Lower lobe of right lung (tissue), 2 donors: ENCODE results near the gene TRIML1. TPM values are rescaled to one million over a fixed set of nuclear protein-coding genes. Genes with fewer than 3 reads are reported as not detected.

Experiments
- ATAC-seq, 2 donors: fragments of 200-7000 bp; cut with Tn5 transposase; one replicate each; pipeline ENCODE4 v1.9.1; 2020 to 2022; ENCODE audit warnings: mild to moderate bottlenecking in 2 of 2, moderate library complexity in 2 of 2
- DNase-seq: peaks from one replicate; pipeline ENCODE4 v3.0.0-alpha.2; 2020
- H3K27ac ChIP-seq: fragments of 200-600 bp; one replicate; pipeline ENCODE4 v1.8.0; 2022
- H3K27me3 ChIP-seq: fragments of 200-600 bp; one replicate; pipeline ENCODE4 v1.8.0; 2022; ENCODE audit warnings: low read depth
- H3K36me3 ChIP-seq: fragments of 200-600 bp; one replicate; pipeline ENCODE4 v1.8.0; 2022; ENCODE audit warnings: mild to moderate bottlenecking
- H3K4me1 ChIP-seq: fragments of 200-600 bp; one replicate; pipeline ENCODE4 v1.8.0; 2022
- H3K4me3 ChIP-seq: fragments of 200-600 bp; one replicate; pipeline ENCODE4 v1.8.0; 2022; ENCODE audit warnings: mild to moderate bottlenecking
- H3K9me3 ChIP-seq: fragments of 200-600 bp; one replicate; pipeline ENCODE4 v1.8.0; 2022
- CTCF ChIP-seq: fragments of 200-600 bp; IDR thresholded peaks from one replicate; pipeline ENCODE4 v1.8.0; 2022; ENCODE audit warnings: antibody characterized with exemption, mild to moderate bottlenecking
- intact Hi-C: fragments of 100-400 bp; cut with DNase I; formaldehyde crosslinking; loops from one replicate; pipeline ENCODE4 v1.11.0; 2022
- total RNA-seq: library from RNA; stranded (reverse); fragmentation: NEBNext Ultra II Directional; extraction: Animal tissue kit (Norgen Biotek cat#: 25700); gene quantifications from one replicate; pipeline ENCODE4 v1.2.1, GENCODE V29; 2021
- donor health status: DM: no; HTN: yes; CAD: no; lungs with severe emphysema.

TRIML1 gene
- total RNA-seq, 1 donor from 2014 or later = not detected

- H3K4me3 ChIP-seq = no peak overlapping the region
- ATAC-seq (no peak), DNase-seq (no peak)
- H3K4me1 ChIP-seq = no peaks in the 10 kb centered on the region
- no peak for TF ChIP-seq CTCF
- no peaks in the 10 kb centered on the region for H3K27me3 ChIP-seq
- H3K9me3 ChIP-seq = no peaks in the 10 kb centered on the region
- no peaks in the 10 kb centered on the region for H3K36me3 ChIP-seq
- intact Hi-C loops = no loop called here
- no peak overlapping the region for H3K27ac ChIP-seq
Measured at GRCh38 chr4:188168726-188169373, 29.6 kb downstream of the TRIML1 start.

GRCh38 chr4:188171551-188171950, 32.3 kb downstream of the TRIML1 start:
- H3K27me3 ChIP-seq = no peaks in the 10 kb centered on the region
- TF ChIP-seq CTCF = no peak
- intact Hi-C loops = no loop called here
- H3K27ac ChIP-seq = no peak overlapping the region
- H3K4me1 ChIP-seq = no peaks in the 10 kb centered on the region
- no peak overlapping the region for H3K4me3 ChIP-seq
- no peaks in the 10 kb centered on the region for H3K9me3 ChIP-seq
- H3K36me3 ChIP-seq = no peaks in the 10 kb centered on the region
- no peak for ATAC-seq
- DNase-seq = no peak

GRCh38 chr4:188175288-188175687, 36.0 kb downstream of the TRIML1 start:
- no peaks in the 10 kb centered on the region for H3K27me3 ChIP-seq
- H3K4me3 ChIP-seq = no peak overlapping the region
- no peaks in the 10 kb centered on the region for H3K4me1 ChIP-seq
- ATAC-seq (no peak), DNase-seq (no peak)
- intact Hi-C loops = no loop called here
- H3K9me3 ChIP-seq = no peaks in the 10 kb centered on the region
- no peak for TF ChIP-seq CTCF
- H3K36me3 ChIP-seq = no peaks in the 10 kb centered on the region
- H3K27ac ChIP-seq = no peak overlapping the region

GRCh38 chr4:188177997-188178675, 38.9 kb downstream of the TRIML1 start:
- H3K4me3 ChIP-seq = no peak overlapping the region
- no peaks in the 10 kb centered on the region for H3K36me3 ChIP-seq
- no peaks in the 10 kb centered on the region for H3K9me3 ChIP-seq
- H3K27ac ChIP-seq = no peak overlapping the region
- no peak for TF ChIP-seq CTCF
- intact Hi-C loops = no loop called here
- DNase-seq (no peak), ATAC-seq (no peak)
- no peaks in the 10 kb centered on the region for H3K27me3 ChIP-seq
- H3K4me1 ChIP-seq = no peaks in the 10 kb centered on the region

- H3K36me3 ChIP-seq = no peaks in the 10 kb centered on the region
- no peak for ATAC-seq
- intact Hi-C loops = no loop called here
- no peak for DNase-seq
- H3K9me3 ChIP-seq = no peaks in the 10 kb centered on the region
- H3K27ac ChIP-seq = no peak overlapping the region
- no peak for TF ChIP-seq CTCF
- H3K4me3 ChIP-seq = no peak overlapping the region
- H3K27me3 ChIP-seq = no peaks in the 10 kb centered on the region
- H3K4me1 ChIP-seq = no peaks in the 10 kb centered on the region
Measured at GRCh38 chr4:188178806-188179205, 39.6 kb downstream of the TRIML1 start.
